ENCODE data around the gene DENND5B.

DNA sequence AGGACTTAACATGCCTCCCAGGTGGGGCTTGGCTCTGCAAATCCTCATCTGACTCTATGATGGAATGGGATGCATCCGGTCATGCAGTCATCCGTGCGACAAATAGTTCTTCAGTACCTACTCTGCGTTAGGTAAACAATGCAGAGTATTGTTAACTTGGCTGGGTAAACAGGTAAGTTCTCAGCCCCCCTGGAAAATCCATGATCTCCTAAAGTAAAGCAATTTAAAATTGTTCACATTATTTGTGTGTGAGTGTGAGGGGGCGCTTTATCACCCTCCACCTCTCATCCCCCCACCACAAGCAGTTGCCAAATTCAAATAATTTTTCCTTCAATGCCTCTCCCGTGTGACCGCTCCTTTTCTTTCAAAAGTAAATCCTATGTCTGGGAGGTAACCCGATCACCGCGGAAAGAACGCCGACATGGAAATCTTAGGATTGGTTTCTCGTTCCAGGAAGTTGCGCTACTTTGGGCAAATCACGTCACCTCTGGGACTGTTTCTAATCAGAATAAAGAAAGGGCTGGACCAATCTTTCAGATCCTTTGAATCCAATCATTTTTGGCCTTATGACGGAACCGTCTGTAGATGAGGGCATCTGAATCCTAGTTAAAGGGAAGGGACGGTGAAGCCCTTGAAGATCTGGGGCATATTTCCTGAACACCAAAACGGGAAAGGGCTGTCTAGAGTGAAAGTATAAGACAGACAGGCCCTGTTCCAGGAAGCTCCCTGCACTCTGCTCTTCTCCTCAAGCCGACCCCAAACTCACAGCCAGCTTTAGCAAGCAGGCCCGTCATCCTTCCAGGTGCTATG lies 221.0 kb downstream of the DENND5B start:
- TF ChIP-seq, protein P1, sequence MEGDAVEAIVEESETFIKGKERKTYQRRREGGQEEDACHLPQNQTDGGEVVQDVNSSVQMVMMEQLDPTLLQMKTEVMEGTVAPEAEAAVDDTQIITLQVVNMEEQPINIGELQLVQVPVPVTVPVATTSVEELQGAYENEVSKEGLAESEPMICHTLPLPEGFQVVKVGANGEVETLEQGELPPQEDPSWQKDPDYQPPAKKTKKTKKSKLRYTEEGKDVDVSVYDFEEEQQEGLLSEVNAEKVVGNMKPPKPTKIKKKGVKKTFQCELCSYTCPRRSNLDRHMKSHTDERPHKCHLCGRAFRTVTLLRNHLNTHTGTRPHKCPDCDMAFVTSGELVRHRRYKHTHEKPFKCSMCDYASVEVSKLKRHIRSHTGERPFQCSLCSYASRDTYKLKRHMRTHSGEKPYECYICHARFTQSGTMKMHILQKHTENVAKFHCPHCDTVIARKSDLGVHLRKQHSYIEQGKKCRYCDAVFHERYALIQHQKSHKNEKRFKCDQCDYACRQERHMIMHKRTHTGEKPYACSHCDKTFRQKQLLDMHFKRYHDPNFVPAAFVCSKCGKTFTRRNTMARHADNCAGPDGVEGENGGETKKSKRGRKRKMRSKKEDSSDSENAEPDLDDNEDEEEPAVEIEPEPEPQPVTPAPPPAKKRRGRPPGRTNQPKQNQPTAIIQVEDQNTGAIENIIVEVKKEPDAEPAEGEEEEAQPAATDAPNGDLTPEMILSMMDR (IDR thresholded peaks at IDR 0.05 in 2 of 3, conservative IDR thresholded peaks at IDR 0.05 in 1 of 3; ENCODE audit: control insufficient read depth in 2 of 3, extremely low read depth in 1 of 3, insufficient read depth in 1 of 3, low read depth in 3 of 3, low read length in 3 of 3): no peak
- no peak for TF ChIP-seq RFX5 (IDR thresholded peaks at IDR 0.05; ENCODE audit: low read depth, low read length)
- TF ChIP-seq RUNX3 (IDR thresholded peaks at IDR 0.05; ENCODE audit: low read length): no peak
- no peak for TF ChIP-seq POLR2AphosphoS5 (IDR thresholded peaks at IDR 0.05; ENCODE audit: low read length)
- TF ChIP-seq FOS (IDR thresholded peaks at IDR 0.05; ENCODE audit: borderline replicate concordance, extremely low read depth, insufficient read length): no peak
- no peak for TF ChIP-seq SIN3A (IDR thresholded peaks at IDR 0.05; ENCODE audit: low read depth, low read length)
- no peak for TF ChIP-seq SMAD1 (IDR thresholded peaks at IDR 0.05; ENCODE audit: low read depth, partially characterized antibody)
- no peak for TF ChIP-seq EP300 (IDR thresholded peaks at IDR 0.05; ENCODE audit: borderline replicate concordance in 1 of 2, control insufficient read depth in 1 of 2, low read depth in 2 of 2, low read length in 2 of 2)

Measured in GM12878 (cell line).